Nucleus accumbens (tissue), 56 donors: Measurements from ENCODE around the gene TBC1D22A.

ENCODE experiments used
- DNase-seq, 56 donors: peaks; one replicate each; lab custom pipeline; 2025; lab: John Stamatoyannopoulos, UW

The TBC1D22A gene

GRCh38 chr22:47196166-47196849 is 433.9 kb downstream of the TBC1D22A start:
- DNase-seq: no peak

GRCh38 chr22:47196881-47197772 is 434.7 kb downstream of the TBC1D22A start:
- no peak for DNase-seq

GRCh38 chr22:47197773-47198500 is 435.5 kb downstream of the TBC1D22A start:
- no peak for DNase-seq

- no peak for DNase-seq
Observed at GRCh38 chr22:47198801-47199251, 436.4 kb downstream of the TBC1D22A start.

- DNase-seq: no peak
Observed at GRCh38 chr22:47199261-47199978, 437.0 kb downstream of the TBC1D22A start.

- no peak for DNase-seq
Observed at GRCh38 chr22:47199979-47200272, 437.5 kb downstream of the TBC1D22A start.

- DNase-seq: no peak
Observed at GRCh38 chr22:47200273-47201051, 438.0 kb downstream of the TBC1D22A start.

GRCh38 chr22:47201186-47201995 is 438.9 kb downstream of the TBC1D22A start:
- DNase-seq: no peak

GRCh38 chr22:47201996-47202818 is 439.8 kb downstream of the TBC1D22A start:
- no peak for DNase-seq

GRCh38 chr22:47202819-47203553 is 440.5 kb downstream of the TBC1D22A start:
- no peak for DNase-seq

GRCh38 chr22:47203554-47203991 is 441.1 kb downstream of the TBC1D22A start:
- no peak for DNase-seq

GRCh38 chr22:47204002-47204979 is 441.8 kb downstream of the TBC1D22A start:
- no peak for DNase-seq

- no peak for DNase-seq
Observed at GRCh38 chr22:47205081-47205491, 442.6 kb downstream of the TBC1D22A start.

GRCh38 chr22:47205554-47205953 is 443.1 kb downstream of the TBC1D22A start:
- no peak for DNase-seq

GRCh38 chr22:47206164-47206563 is 443.7 kb downstream of the TBC1D22A start:
- DNase-seq: no peak

GRCh38 chr22:47206666-47207218 is 444.3 kb downstream of the TBC1D22A start:
- no peak for DNase-seq
